Prostate gland (tissue), 2 donors: ENCODE data around the gene AIFM1. TPM values are rescaled to one million over a fixed set of nuclear protein-coding genes. Genes with fewer than 3 reads are reported as not detected.

Source experiments
- DNase-seq: peaks from one replicate; pipeline ENCODE4 v3.0.0-alpha.2; 2019; ENCODE audit warnings: low spot score
- H3K27ac ChIP-seq, 2 donors: fragments of 200-600 bp; sonication (generic); 2 replicates each; pipeline ENCODE4 v1.5.1; 2017 to 2019
- H3K27me3 ChIP-seq: fragments of 200-600 bp; sonication (generic); replicated peaks from 2 replicates; pipeline ENCODE4 v1.5.1; 2019; ENCODE audit not compliant: insufficient read depth
- H3K36me3 ChIP-seq, 2 donors: fragments of 200-600 bp; sonication (generic); 1 replicate in 1 of 2; 2 replicates in 1 of 2; pipeline versions ENCODE4 v1.5.1 to v1.8.1; 2017 to 2019
- H3K4me1 ChIP-seq: fragments of 200-600 bp; sonication (generic); replicated peaks from 2 replicates; pipeline ENCODE4 v1.5.1; 2019
- H3K4me3 ChIP-seq, 2 donors: fragments of 200-600 bp; sonication (generic); 2 replicates each; pipeline ENCODE4 v1.5.1; 2017 to 2019
- H3K9me3 ChIP-seq: fragments of 200-600 bp; sonication (generic); 2 replicates; pipeline ENCODE4 v1.5.1; 2017
- CTCF ChIP-seq, 4 experiments: fragments of 200-600 bp in 2 of 4; fragments of 450-650 bp in 2 of 4; sonication (generic) in 2 of 4; IDR thresholded peaks; 1 replicate in 3 of 4; 2 replicates in 1 of 4; pipeline ENCODE4 v1.5.1; 2016 to 2019; ENCODE audit warnings: antibody characterized with exemption in 4 of 4, mild to moderate bottlenecking in 2 of 4, moderate library complexity in 2 of 4
- POLR2A ChIP-seq: fragments of 450-650 bp; IDR thresholded peaks from one replicate; pipeline ENCODE4 v1.6.1; 2016; ENCODE audit warnings: antibody characterized with exemption, mild to moderate bottlenecking
- POLR2AphosphoS5 ChIP-seq: sonication (generic); formaldehyde crosslinking; IDR thresholded peaks from one replicate; pipeline ENCODE4 v1.6.1; 2017; ENCODE audit warnings: antibody characterized with exemption
- WGBS: methylation state at CpG from one replicate; pipeline ENCODE4 v1.1.5; 2018; 5-methylcytosine and 5-hydroxymethylcytosine counted together
- intact Hi-C: fragments of 100-400 bp; cut with DNase I; formaldehyde crosslinking; loops from one replicate; pipeline ENCODE4 v1.14.2; 2022
- total RNA-seq, 2 donors: library from RNA; depleted of rRNA; stranded (reverse); fragments of >200 nt; gene quantifications; one replicate each; pipeline ENCODE4 v1.1.0, GENCODE V29; 2016

Gene AIFM1
- total RNA-seq, 2 donors from 2014 or later, result 21.8 to 32.2 TPM

- Histone ChIP-seq H3K27me3 (no peaks in the 10 kb centered on the region), H3K27ac (peak overlapping the region; percentile 18 to 74), H3K4me1 (no peaks in the 10 kb centered on the region), H3K4me3 (peak overlapping the region; percentile 51), H3K9me3 (no peaks in the 10 kb centered on the region), H3K36me3 (no peaks in the 10 kb centered on the region)
- DNase-seq, result no peak
- intact Hi-C loops, result loop anchor here (5.0 kb wide), 1 partner anchor 56 kb away; the partner anchor contains the start of gene AIFM1
- no peak for TF ChIP-seq CTCF (IDR thresholded peaks at IDR 0.05)
- no peak for TF ChIP-seq POLR2AphosphoS5
- no peak for TF ChIP-seq POLR2A
- 39% methylated on average over 14 of the region's 43 CpGs for WGBS
These were observed 54.2 kb downstream of the AIFM1 start for GRCh38 chrX:130111220-130112154.

GRCh38 chrX:130110379-130111219 lies 55.0 kb downstream of the AIFM1 start, which contains the start of gene ELF4:
ELF4 (minus strand) TSS chrX:130110497; CDS start chrX:130081330, 29,167 bp downstream.
- Histone ChIP-seq H3K27ac (peak within 1 kb of the TSS; percentile 74 to 84), H3K27me3 (no peaks in the 10 kb centered on the region), H3K4me3 (peak within 1 kb of the TSS; percentile 51), H3K4me1 (no peaks in the 10 kb centered on the region), H3K36me3 (no peaks in the 10 kb centered on the region), H3K9me3 (no peaks in the 10 kb centered on the region)
- intact Hi-C loops, result loop anchor here (5.0 kb wide), 1 partner anchor 57 kb away; the partner anchor contains the start of gene AIFM1
- DNase-seq, result no peak
- WGBS, result under 1% methylated on average over 29 of the region's 123 CpGs
- no peak for TF ChIP-seq POLR2AphosphoS5
- peak; percentile 35 for TF ChIP-seq POLR2A

GRCh38 chrX:130109429-130110378 lies 55.9 kb downstream of the AIFM1 start:
- TF ChIP-seq CTCF (IDR thresholded peaks at IDR 0.05) (no peak), POLR2A (no peak), POLR2AphosphoS5 (no peak)
- Histone ChIP-seq H3K4me3 (peak overlapping the region; percentile 51), H3K27me3 (no peaks in the 10 kb centered on the region), H3K27ac (peak overlapping the region; percentile 74 to 84), H3K4me1 (no peaks in the 10 kb centered on the region), H3K9me3 (no peaks in the 10 kb centered on the region), H3K36me3 (no peaks in the 10 kb centered on the region)
- intact Hi-C loops, result loop anchor here (5.0 kb wide), 1 partner anchor 58 kb away; the partner anchor contains the start of gene AIFM1
- 5% methylated on average over 19 of the region's 81 CpGs for WGBS
- DNase-seq, result no peak

GRCh38 chrX:130108647-130109428 lies 56.8 kb downstream of the AIFM1 start:
- no peaks in the 10 kb centered on the region for H3K4me1 ChIP-seq
- peak overlapping the region; percentile 74 to 84 for H3K27ac ChIP-seq
- intact Hi-C loops, result no loop called here
- peak overlapping the region; percentile 51 for H3K4me3 ChIP-seq
- WGBS, result 13% methylated on average over 6 of the region's 9 CpGs
- no peak for TF ChIP-seq CTCF (IDR thresholded peaks at IDR 0.05)
- TF ChIP-seq POLR2A, result peak; percentile 15
- TF ChIP-seq POLR2AphosphoS5, result no peak
- no peak for DNase-seq
- H3K9me3 ChIP-seq, result no peaks in the 10 kb centered on the region
- H3K36me3 ChIP-seq, result no peaks in the 10 kb centered on the region
- H3K27me3 ChIP-seq, result no peaks in the 10 kb centered on the region
